GM18868 (cell line): ENCODE measurements around the gene ABCA2.

Source experiments
- ATAC-seq: cut with Tn5 transposase; IDR thresholded peaks from one replicate; pipeline ENCODE4 v1.9.1; 2021; ENCODE audit warnings: mild to moderate bottlenecking, moderate library complexity; ENCODE audit not compliant: unreplicated experiment

Gene ABCA2, protein sequence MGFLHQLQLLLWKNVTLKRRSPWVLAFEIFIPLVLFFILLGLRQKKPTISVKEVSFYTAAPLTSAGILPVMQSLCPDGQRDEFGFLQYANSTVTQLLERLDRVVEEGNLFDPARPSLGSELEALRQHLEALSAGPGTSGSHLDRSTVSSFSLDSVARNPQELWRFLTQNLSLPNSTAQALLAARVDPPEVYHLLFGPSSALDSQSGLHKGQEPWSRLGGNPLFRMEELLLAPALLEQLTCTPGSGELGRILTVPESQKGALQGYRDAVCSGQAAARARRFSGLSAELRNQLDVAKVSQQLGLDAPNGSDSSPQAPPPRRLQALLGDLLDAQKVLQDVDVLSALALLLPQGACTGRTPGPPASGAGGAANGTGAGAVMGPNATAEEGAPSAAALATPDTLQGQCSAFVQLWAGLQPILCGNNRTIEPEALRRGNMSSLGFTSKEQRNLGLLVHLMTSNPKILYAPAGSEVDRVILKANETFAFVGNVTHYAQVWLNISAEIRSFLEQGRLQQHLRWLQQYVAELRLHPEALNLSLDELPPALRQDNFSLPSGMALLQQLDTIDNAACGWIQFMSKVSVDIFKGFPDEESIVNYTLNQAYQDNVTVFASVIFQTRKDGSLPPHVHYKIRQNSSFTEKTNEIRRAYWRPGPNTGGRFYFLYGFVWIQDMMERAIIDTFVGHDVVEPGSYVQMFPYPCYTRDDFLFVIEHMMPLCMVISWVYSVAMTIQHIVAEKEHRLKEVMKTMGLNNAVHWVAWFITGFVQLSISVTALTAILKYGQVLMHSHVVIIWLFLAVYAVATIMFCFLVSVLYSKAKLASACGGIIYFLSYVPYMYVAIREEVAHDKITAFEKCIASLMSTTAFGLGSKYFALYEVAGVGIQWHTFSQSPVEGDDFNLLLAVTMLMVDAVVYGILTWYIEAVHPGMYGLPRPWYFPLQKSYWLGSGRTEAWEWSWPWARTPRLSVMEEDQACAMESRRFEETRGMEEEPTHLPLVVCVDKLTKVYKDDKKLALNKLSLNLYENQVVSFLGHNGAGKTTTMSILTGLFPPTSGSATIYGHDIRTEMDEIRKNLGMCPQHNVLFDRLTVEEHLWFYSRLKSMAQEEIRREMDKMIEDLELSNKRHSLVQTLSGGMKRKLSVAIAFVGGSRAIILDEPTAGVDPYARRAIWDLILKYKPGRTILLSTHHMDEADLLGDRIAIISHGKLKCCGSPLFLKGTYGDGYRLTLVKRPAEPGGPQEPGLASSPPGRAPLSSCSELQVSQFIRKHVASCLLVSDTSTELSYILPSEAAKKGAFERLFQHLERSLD (N-terminal part only)

DNA sequence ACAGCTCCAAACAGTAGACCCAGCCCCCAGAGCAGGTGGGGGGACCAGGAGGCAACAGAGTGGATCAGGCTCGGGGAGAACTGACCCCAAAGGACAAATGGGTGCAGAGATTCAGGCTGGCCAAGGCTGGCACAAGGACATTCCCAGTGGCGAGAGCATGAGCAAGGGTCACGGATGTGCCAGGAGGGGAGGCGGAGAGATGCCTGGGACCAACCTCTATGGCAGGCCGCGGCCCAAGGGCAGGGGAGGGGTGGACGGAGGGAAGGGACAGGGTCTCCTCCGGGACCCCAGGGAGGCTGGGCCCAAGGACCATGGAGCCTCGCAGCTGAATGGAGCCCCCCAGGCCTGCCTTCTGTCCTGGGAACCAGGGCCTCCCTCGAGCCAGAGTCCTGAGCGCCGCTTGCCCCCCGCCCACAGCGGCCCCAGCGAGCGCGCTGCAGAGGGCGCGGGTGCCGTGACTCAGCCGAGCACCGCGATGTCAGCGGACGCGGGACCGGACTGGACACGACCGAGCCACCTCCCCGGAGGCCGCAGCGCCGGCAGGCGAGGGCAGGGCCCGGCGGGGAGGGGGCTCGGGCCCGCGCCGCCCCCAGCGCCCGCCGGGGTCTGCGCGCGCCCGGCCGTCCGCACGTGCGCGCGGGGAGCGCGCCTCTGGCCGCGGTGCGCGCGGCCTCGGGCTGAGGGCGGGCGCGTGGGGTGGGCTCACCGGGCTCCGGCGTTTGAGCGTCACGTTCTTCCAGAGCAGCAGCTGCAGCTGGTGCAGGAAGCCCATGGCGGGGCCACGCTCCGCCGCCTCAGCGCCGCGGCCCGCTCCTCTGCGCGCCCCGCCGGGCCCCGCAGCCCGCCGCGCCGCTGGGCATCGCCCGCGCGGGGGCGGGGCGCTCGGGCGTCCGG, at the start of gene ABCA2:
Gene ABCA2 (minus strand): TSS at position 869 of the 894 bp plus-strand sequence. CDS start 97 bp downstream, at position 772.
- no peak for ATAC-seq

DNA sequence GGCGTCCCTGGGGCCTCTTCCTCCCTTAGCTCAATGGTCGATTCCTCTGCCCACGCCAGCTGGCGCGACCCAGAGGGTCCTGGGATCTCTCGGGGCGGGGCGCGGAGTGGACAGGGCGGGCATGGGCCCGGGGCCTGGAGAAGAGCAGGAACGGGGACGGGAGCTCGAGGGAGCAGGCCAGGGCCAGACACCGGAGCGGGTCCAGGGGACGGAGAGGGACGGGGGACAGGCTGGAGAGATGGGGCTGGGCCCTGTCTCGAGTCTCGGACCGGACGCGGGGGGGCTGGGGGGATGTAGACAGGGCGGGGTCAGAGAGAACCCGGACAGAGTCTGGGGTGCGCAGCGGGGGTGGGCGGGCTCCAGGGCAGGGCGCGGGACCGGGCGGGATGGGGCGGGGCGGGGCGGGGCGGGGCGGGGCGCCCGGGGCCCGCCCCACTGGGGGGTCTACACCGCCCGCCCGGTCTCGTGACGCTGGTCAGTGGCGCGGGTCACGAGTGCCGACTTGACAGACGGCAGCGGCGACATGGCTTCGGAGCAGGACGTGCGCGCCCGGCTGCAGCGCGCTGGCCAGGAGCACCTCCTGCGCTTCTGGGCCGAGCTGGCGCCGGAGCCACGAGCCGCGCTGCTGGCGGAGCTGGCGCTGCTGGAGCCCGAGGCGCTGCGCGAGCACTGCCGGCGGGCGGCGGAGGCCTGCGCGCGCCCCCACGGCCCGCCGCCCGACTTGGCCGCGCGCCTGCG, 49.1 kb upstream of the ABCA2 start, which contains the start of gene UAP1L1:
Gene UAP1L1 (plus strand): TSS at position 508 of the 738 bp plus-strand sequence. CDS start 16 bp downstream, at position 524.
- peak; percentile 67 for ATAC-seq

DNA sequence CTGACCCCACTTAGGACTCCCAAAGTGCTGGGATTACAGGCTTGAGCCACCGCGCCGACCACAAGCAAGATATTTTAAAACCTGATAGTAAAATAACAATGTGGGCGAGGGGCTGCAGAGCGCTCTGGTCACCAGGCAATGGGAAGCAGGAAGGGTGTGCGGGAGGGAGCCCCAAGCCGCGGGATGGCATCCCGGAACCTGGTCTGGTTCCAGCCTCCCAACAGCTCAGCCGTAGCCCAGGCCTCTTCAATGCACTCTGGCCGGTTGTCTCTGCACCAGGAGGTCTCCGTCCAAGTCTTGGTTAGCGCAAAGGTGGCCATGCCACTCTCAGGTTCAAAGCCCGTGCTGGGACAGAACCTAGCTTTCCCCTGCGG, 48.6 kb upstream of the ABCA2 start:
- no peak for ATAC-seq

DNA sequence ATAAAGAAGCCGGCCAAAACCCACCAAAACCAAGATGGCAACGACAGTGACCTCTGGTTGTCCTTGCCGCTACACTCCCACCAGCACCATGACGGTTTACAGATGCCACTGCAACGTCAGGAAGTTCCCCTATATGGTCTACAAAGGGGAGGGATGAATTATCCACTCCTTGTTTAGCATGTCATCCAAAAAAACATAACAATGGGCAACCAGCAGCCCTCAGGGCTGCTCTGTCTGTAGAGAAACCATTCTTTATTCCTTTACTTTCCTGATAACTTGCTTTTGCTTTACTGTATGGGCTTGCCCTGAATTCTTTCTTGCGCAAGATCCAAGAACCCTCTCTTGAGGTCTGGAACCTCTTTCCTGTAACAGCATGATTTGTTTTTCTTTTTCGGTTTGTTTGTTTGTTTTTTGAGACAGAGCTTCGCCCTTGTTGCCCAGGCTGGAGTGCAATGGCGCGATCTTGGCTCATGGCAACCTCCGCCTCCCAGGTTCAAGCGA, 47.3 kb upstream of the ABCA2 start:
- ATAC-seq, result no peak

DNA sequence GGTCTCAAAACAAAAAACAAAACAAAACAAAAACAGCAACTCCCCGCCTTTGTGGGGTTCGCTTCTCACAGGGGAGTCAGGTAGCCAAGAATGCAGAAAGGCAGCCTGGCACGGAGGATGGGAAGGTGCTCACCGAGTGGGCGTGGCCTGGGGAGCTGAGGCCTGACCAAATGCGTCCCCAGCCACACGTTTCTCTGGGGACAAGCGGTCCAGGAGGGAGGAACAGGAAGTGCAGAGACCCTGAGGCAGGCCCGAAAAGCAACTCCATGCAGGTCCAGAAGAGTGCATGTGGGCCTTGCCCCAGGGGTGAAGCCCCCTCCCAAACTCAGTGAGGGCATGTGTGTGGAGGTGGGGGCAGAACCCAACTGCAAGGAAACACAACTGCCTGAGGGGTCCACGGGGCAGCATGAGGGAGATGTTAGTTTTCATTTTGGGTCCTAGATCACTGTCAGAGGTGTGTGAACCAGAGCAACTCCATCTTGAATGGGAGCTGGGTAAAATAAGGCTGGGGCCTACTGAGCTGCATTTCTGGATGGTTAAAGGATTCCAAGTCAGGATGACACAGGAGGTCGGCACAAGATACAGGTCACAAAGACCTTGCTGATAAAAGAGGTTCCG, 46.7 kb upstream of the ABCA2 start:
- ATAC-seq, result no peak

DNA sequence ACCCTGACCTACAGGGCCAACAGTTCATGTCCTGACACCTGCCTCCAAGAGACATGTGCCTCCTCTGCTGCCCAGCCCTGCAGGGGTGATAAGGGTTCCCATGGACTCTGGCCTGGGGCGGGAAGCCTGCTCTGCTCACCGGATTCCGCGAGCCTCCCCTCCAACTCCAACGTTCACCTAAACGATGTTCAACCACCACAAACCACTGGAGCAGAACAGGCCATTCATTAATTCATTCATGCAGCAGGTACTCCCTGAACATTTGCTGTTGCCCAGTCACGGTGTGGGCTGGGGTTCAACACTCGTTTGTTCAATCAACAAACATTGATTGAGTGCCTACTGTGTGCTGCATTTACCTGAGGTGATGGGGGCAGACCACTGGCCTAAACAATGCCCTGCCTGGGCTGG, 46.0 kb upstream of the ABCA2 start:
- no peak for ATAC-seq

DNA sequence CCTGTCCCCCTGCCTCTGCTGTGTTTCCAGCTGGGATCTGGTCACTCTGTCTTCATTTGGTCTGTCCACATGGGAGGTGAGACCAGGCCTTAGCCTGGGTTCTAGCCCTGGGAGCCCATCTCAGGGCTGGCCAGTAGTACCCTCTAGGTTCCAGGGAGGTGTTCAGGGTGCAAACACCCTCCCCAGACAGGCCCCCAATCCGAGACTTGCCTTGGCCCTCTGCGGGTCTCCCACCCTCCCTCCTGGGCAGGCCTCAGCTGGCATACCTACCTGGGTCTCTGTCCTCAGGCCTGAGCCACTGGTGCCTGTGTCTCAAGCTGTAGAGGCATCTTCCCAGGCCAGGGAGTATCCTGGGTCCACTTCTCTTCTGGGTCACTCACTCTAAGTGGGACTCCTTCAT, 43.2 kb upstream of the ABCA2 start:
- ATAC-seq, result no peak

DNA sequence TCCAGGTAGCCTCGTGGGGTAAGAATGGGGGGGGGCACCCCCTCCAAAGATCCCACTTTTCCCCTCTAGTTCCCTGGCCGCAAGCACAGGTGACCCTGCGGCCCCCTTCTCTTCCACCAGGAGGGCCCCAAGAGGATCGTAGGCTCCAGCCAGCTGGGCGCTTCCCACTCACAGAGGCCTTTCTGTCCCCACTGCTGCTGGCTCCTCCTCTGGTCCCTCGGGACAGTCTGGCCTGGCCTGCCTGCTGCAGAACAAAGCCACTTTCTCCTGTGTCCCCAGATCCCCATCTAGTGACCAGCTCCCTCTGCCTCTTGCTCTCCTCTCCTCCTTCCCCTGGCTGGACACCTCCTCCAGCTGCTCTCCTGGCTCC, 42.9 kb upstream of the ABCA2 start:
- no peak for ATAC-seq

DNA sequence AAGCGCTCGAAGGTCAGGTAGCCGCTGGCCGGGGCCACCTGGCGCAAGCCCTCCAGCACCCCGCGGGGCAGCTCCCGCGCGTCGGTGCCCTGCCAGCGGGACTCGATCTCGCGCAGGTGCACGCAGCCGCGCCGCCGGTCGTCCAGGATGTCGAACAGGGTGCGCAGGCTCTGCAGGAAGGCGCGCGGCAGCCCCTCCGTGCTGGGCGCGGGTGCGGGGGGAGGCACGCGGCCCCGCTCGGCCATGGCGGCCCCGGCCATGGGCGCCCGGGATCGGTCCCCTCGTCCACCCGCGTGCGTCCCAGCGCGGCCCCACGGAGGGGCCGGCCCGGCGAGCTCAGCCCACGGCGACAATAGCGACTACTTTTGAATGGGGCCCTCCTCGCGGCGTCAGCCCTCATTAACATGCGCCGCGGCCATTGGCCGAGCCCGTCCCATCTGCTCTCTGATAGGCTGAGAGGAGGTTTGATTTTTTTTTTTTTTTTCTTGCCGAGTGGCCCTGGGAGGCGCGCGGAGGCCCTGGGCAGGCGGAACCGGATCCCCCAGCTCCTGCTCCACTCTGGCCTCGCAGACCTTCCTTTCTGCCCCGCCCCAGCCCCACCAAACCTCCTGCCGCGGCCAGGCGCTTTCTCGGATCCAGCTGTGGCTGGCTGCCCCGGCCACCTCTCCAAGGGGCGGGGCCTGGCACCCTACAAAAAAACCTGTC, 42.3 kb upstream of the ABCA2 start, which contains the start of gene SAPCD2:
Gene SAPCD2 (minus strand): TSS at position 357 of the 705 bp plus-strand sequence. CDS start 97 bp downstream, at position 260.
- peak; percentile 75 for ATAC-seq

DNA sequence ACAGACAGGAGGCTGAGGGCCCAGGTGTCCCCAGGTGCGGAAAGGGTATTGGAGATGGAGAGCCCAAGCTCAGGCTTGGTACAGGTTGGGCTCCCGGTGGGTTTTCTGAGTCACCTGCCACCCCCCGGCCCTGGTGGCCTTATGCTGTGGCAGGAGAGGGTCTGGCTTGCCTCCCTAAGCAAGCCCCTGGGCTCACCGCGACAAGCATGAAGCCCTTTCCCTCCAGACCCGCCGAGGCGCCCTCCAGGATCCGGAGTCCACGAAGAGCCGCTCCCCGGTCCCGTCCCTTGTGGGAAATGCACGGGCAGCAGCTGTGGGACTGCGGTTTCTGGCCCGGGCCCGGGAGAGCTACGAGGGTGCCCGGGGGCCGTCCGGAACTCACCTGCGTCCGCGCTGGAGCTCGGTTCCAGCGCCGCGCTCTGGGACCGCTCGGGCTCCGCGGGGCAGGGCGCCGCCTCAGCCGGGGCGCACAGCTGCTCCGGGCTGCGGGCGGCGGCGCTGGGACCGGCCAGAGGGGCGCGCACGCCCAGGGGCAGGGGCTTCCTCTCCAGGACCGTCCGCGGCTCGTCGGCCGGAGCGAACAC, 41.6 kb upstream of the ABCA2 start:
- ATAC-seq, result no peak

DNA sequence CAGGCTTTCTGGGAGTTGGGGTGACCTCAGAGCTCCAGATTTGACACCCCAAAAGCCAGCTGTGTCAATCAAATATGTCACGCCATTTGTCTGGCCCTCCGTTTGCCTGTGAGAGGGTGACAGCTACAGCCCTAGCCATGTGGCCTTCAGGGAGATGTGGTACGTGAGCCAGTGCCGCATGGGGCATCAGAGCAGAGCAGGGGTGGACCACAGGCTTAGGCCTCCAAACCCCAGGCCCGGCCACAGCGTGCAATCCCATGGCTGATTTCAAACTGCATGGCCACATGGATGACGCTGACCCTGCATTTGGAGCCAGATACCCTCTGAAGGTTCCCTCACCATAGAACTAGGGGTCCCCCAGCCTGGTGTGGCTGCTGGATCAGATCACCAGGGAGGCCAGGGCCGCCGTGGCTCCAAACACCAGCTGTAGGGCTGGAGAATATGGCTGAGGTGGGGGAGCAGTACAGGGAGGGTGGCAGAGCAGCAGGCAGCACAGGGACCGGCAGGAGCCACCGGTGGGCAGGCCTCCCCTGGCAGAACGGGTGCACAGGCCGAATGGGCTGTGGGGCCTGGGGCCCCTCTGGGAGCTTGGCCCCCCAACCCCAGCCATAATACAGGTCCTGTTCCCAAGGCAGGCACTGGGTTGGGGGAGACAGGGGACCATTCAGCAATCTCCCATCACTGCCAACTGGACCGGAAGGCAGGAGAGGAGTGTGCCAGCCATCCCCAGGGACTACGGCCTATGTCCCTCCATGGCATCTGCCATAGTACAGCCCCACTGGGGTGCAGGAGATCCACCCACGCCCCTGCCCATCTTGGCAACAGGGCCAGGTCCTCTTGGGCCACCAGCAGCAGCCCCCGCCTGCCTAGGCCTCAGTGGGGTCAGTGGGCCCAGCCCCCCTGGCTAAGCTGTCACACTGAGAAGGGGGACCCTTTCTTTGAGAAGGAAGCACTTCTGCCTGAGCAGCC, 40.8 kb upstream of the ABCA2 start:
- no peak for ATAC-seq

DNA sequence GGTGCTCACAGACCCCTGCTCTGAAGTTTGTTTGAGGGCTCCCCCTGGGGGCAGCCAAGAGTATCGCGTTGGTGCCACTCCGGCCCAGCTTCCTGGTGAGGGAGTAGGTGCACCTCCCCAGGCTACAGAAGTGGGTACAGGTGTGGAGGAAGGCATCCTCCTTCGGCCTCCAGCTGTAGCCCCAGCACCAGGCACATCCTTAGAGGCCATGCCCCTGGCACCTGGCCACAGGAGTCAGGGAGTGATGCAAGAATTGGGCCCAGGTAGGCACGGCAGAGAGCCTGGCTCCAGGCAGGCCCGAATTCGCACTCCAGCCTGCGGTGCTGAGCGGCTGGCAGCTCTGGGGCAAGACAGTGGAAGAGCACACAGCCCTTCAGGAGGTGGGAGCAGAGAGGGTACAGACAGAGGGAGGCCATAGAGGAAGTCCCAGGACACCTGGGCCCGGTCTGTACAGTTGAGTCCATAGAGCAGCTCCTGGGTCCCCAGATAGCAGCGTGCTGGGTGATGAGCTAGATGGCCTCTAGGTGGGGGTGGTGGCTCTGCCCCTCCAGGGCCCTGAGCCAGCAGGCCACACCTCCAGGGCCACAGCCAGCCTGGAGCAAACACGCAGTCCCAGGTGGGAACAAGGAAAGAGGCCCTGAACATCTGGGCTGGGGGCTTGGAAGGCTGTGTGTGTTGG, 40.0 kb upstream of the ABCA2 start:
- peak; percentile 57 for ATAC-seq

DNA sequence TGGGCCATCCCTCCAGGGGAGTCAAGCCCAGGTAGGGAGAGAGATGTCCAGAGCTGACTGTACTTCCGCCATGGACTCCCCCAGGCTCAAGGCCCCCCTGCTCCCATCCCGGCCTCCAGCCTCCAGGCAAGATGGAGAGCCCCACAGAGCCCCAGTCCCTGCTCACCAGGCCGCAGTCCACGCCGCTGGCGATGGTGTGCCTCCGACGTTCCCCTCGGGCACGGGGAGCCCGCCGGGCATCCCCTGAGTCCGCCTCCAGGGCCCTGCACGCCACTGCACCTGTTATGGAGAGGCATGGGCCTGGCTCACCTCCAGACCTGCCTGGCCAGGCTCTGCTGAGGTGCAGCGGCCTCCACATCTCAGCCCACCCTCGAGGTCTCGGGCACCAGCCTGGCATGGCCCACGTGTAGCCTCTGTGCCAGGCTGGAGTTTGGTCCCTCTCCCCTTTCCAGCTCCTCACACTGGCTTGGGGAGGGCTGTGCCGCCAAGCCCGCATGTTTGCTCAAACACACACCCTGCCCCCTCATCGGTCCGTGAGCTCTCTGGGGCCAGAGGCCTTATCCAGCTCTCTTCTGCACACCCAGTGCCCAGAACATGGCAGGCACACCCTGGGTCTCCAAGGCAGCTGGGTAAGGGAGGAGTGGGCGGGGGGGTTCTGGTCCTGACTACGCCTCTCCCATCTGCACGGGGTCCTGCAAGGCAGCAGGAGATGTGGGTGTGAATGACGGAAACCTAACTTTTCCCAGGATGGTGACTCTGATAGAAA, 38.2 kb upstream of the ABCA2 start:
- no peak for ATAC-seq

DNA sequence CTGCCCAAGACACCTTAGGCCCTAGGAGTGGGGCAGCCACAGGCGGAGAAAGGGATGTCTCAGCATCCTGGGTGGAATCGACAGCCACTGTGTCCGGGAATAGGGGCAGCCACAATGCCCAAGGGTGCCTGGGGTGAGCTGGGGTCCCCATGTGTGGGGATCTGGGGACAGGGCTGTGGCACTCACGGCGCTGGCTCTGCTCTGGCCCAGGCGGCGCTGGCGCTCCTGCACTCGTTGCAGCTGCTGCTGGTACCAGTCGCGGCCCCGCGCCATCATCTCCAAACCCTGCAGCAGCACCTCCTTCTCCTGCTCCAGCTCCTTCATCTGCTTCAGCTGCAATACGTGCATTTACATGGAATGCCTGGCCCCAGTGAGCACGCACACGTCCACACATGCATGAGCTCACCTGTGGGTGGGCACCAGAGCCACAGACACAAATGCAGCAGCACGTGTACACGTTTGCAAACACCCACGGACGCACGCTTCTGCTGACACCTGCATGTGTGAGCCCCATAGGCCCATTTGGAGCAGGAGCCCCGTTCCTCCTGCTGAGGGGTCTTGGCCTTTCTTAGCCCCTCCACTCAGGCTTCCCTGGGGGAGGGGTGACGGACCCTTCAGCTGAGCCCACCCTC, 37.4 kb upstream of the ABCA2 start:
- no peak for ATAC-seq

DNA sequence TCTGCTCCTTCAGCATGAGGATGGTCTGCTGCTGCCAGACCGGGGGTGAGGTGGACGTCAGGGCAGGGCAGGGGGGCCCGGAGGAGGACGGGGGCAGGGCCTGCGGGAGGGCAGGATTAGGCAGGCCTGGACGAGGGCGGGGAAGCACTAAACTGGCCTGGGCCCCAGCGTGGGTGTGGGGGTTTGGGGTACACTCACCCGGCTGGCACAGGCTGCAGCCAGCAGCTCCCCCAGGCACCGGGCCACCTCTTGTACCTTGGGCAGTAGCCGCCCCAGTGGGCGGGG, 36.8 kb upstream of the ABCA2 start:
- ATAC-seq, result no peak
